HepG2 (cell line): ENCODE measurements around the gene CYP4F8. TPM values are rescaled to one million over a fixed set of nuclear protein-coding genes. Genes with fewer than 3 reads are reported as not detected.

Source experiments
- ATF7-NPFF ChIP-seq: sonication (generic); formaldehyde crosslinking; IDR thresholded peaks from 2 replicates; pipeline ENCODE4 v1.8.1; 2023; ENCODE audit warnings: mild to moderate bottlenecking, low read depth, missing genetic modification reagents, moderate library complexity
- CREM ChIP-seq, 2 experiments: sonication (generic) in 1 of 2; formaldehyde crosslinking in 1 of 2; IDR thresholded peaks; 2 replicates each; pipeline versions ENCODE4 v1.4.0 to v1.6.1; 2016 to 2020; ENCODE audit warnings: antibody characterized with exemption in 1 of 2, mild to moderate bottlenecking in 1 of 2, missing genetic modification reagents in 1 of 2
- ELF3 ChIP-seq: IDR thresholded peaks from 2 replicates; pipeline ENCODE4 v1.6.1; 2016; ENCODE audit warnings: missing genetic modification reagents, missing compliant biosample characterization
- FOSL2 ChIP-seq: sonication (generic); formaldehyde crosslinking; IDR thresholded peaks from 2 replicates; pipeline ENCODE4 v1.4.0; 2020; ENCODE audit warnings: missing genetic modification reagents
- FOXJ3 ChIP-seq: sonication (generic); formaldehyde crosslinking; IDR thresholded peaks from 2 replicates; pipeline ENCODE4 v1.4.0; 2020; ENCODE audit warnings: missing genetic modification reagents, mild to moderate bottlenecking, borderline replicate concordance
- KAT8 ChIP-seq: IDR thresholded peaks from 2 replicates; pipeline ENCODE4 v1.6.1; 2016; ENCODE audit warnings: missing genetic modification reagents, missing compliant biosample characterization
- KDM4B ChIP-seq: sonication (generic); formaldehyde crosslinking; IDR thresholded peaks from 2 replicates; pipeline ENCODE4 v1.4.0; 2020; ENCODE audit warnings: missing genetic modification reagents
- MED1 ChIP-seq: sonication (generic); formaldehyde crosslinking; IDR thresholded peaks from 2 replicates; pipeline ENCODE4 v1.4.0; 2020; ENCODE audit warnings: missing genetic modification reagents
- MIXL1 ChIP-seq: IDR thresholded peaks from 2 replicates; pipeline ENCODE4 v1.6.1; 2016
- MTF1 ChIP-seq: sonication (generic); formaldehyde crosslinking; IDR thresholded peaks from 2 replicates; pipeline ENCODE4 v1.5.0; 2020; ENCODE audit warnings: missing genetic modification reagents
- RARA ChIP-seq: IDR thresholded peaks from 2 replicates; pipeline ENCODE4 v1.6.1; 2016; ENCODE audit warnings: missing genetic modification reagents, missing compliant biosample characterization
- ZC3H4 ChIP-seq: sonication (generic); formaldehyde crosslinking; IDR thresholded peaks from 2 replicates; pipeline ENCODE4 v1.4.0; 2020; ENCODE audit warnings: missing genetic modification reagents, borderline replicate concordance
- ZNF124 ChIP-seq: sonication (generic); formaldehyde crosslinking; IDR thresholded peaks from 2 replicates; pipeline ENCODE4 v1.4.0; 2020; ENCODE audit warnings: missing genetic modification reagents
- ZNF446 ChIP-seq: sonication (generic); formaldehyde crosslinking; IDR thresholded peaks from 2 replicates; pipeline ENCODE4 v1.5.0; 2020; ENCODE audit warnings: mild to moderate bottlenecking, missing genetic modification reagents
- ZNF749 ChIP-seq: sonication (generic); formaldehyde crosslinking; IDR thresholded peaks from 2 replicates; pipeline ENCODE4 v1.8.0; 2022; ENCODE audit warnings: mild to moderate bottlenecking, missing genetic modification reagents, moderate library complexity, borderline replicate concordance
- ZNF781 ChIP-seq: sonication (generic); formaldehyde crosslinking; IDR thresholded peaks from 2 replicates; pipeline ENCODE4 v1.5.1; 2020; ENCODE audit warnings: borderline replicate concordance, mild to moderate bottlenecking, missing genetic modification reagents; ENCODE audit errors: not compliant biosample characterization
- ZSCAN12 ChIP-seq: sonication (generic); formaldehyde crosslinking; IDR thresholded peaks from 2 replicates; pipeline ENCODE4 v1.9.0; 2021; ENCODE audit warnings: mild to moderate bottlenecking, missing genetic modification reagents
- ZSCAN9 ChIP-seq: IDR thresholded peaks from 2 replicates; pipeline ENCODE4 v1.6.1; 2016; ENCODE audit warnings: borderline replicate concordance
- polyA plus RNA-seq, 8 experiments: library from polyadenylated mRNA; depleted of rRNA in 3 of 8; stranded (reverse) in 7 of 8; unstranded in 1 of 8; fragments of >200 nt; fragmentation: Illumina TruSeq in 4 of 8; extraction: Trizol in 4 of 8; gene quantifications; 2 replicates each; pipeline versions ENCODE4 v1.2.1 to v1.2.3, GENCODE V29; 2011 to 2016; ENCODE audit warnings: low read depth in 4 of 8, missing spikeins in 1 of 8, mixed read lengths in 1 of 8; ENCODE audit not compliant: insufficient read depth in 1 of 8
- total RNA-seq, 5 experiments: library from RNA; depleted of rRNA; stranded (reverse); fragments of >200 nt; fragmentation: Illumina TruSeq; extraction: Trizol; gene quantifications; 2 replicates each; pipeline ENCODE4 v1.2.3, GENCODE V29; 2016; ENCODE audit warnings: low read depth in 1 of 5
- TF ChIP-seq, protein P1 (sequence below): sonication (generic); formaldehyde crosslinking; IDR thresholded peaks from 2 replicates; pipeline ENCODE4 v1.5.0; 2020; ENCODE audit warnings: missing genetic modification reagents
- TF ChIP-seq, protein P2 (sequence below): sonication (generic); formaldehyde crosslinking; IDR thresholded peaks from 2 replicates; pipeline ENCODE4 v1.8.0; 2022; ENCODE audit warnings: low read depth, missing genetic modification reagents
- TF ChIP-seq, protein P3 (sequence below): sonication (generic); formaldehyde crosslinking; IDR thresholded peaks from 2 replicates; pipeline ENCODE4 v1.8.0; 2022; ENCODE audit warnings: missing genetic modification reagents, mild to moderate bottlenecking, borderline replicate concordance
- TF ChIP-seq, protein P4 (sequence below): sonication (generic); formaldehyde crosslinking; IDR thresholded peaks from 2 replicates; pipeline ENCODE4 v1.9.0; 2022; ENCODE audit warnings: low read depth, missing genetic modification reagents
- TF ChIP-seq, protein P5 (sequence below): IDR thresholded peaks from 2 replicates; pipeline ENCODE4 v1.6.1; 2016; ENCODE audit warnings: mild to moderate bottlenecking

CYP4F8 gene
- total and polyA plus RNA-seq, 2 of the 13 experiments (the other 11 are each of a cell fraction or from before 2014, with no cell fraction given): not detected

DNA sequence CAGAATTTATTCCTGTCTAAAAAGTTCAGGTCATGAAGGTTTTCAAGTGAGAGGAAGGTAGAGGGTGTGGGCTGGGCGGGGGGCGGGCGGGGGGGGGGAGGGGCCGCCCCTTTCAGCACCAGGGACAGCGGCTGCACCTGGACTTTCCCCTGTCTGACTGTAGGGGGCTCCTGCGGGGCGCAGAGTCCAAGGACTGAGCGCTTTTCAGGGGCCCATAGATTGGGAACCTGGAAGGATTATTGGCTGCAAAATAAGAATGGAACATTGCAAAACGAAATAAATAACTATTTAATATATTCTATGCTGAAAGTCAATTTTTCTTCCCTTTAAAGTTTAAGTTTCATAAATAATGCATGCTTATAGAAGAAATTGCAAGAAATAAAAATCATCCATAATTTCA is 16.8 kb downstream of the CYP4F8 start (continued):
- TF ChIP-seq, protein P1, sequence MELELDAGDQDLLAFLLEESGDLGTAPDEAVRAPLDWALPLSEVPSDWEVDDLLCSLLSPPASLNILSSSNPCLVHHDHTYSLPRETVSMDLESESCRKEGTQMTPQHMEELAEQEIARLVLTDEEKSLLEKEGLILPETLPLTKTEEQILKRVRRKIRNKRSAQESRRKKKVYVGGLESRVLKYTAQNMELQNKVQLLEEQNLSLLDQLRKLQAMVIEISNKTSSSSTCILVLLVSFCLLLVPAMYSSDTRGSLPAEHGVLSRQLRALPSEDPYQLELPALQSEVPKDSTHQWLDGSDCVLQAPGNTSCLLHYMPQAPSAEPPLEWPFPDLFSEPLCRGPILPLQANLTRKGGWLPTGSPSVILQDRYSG (CRISPR knock-in tag): 0 out of 2 replicates have a peak, but pooled peaks have one; percentile 89
- TF ChIP-seq, protein P2, sequence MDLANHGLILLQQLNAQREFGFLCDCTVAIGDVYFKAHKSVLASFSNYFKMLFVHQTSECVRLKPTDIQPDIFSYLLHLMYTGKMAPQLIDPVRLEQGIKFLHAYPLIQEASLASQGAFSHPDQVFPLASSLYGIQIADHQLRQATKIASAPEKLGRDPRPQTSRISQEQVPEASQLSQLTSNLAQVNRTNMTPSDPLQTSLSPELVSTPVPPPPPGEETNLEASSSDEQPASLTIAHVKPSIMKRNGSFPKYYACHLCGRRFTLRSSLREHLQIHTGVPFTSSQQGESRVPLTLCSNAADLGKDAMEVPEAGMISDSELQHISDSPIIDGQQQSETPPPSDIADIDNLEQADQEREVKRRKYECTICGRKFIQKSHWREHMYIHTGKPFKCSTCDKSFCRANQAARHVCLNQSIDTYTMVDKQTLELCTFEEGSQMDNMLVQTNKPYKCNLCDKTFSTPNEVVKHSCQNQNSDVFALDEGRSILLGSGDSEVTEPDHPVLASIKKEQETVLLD (CRISPR knock-in tag): peak; percentile 42; the same call in 1 of the 2 replicates
- TF ChIP-seq, protein P3, sequence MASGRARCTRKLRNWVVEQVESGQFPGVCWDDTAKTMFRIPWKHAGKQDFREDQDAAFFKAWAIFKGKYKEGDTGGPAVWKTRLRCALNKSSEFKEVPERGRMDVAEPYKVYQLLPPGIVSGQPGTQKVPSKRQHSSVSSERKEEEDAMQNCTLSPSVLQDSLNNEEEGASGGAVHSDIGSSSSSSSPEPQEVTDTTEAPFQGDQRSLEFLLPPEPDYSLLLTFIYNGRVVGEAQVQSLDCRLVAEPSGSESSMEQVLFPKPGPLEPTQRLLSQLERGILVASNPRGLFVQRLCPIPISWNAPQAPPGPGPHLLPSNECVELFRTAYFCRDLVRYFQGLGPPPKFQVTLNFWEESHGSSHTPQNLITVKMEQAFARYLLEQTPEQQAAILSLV (CRISPR knock-in tag): no peak
- TF ChIP-seq, protein P4, sequence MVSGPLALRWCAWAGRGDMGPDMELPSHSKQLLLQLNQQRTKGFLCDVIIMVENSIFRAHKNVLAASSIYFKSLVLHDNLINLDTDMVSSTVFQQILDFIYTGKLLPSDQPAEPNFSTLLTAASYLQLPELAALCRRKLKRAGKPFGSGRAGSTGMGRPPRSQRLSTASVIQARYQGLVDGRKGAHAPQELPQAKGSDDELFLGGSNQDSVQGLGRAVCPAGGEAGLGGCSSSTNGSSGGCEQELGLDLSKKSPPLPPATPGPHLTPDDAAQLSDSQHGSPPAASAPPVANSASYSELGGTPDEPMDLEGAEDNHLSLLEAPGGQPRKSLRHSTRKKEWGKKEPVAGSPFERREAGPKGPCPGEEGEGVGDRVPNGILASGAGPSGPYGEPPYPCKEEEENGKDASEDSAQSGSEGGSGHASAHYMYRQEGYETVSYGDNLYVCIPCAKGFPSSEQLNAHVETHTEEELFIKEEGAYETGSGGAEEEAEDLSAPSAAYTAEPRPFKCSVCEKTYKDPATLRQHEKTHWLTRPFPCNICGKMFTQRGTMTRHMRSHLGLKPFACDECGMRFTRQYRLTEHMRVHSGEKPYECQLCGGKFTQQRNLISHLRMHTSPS (CRISPR knock-in tag): no peak
- TF ChIP-seq ZSCAN9 (CRISPR knock-in tag) (peak; percentile 97), ELF3 (peak; percentile 53; the same call in 1 of the 2 replicates), ZSCAN12 (CRISPR knock-in tag) (peak; percentile 95), ZNF446 (CRISPR knock-in tag) (no peak), MIXL1 (CRISPR knock-in tag) (peak; percentile 62; the same call in 1 of the 2 replicates), KAT8 (CRISPR knock-in tag) (peak; percentile 61), ZC3H4 (CRISPR knock-in tag) (no peak), KDM4B (CRISPR knock-in tag) (peak; percentile 91; the same call in 1 of the 2 replicates), FOXJ3 (CRISPR knock-in tag) (0 out of 2 replicates have a peak, but pooled peaks have one; percentile 24), ATF7-NPFF (peak; percentile 41; the same call in 1 of the 2 replicates), ZNF781 (CRISPR knock-in tag) (no peak), MTF1 (CRISPR knock-in tag) (peak; percentile 73; the same call in 1 of the 2 replicates), ZNF124 (CRISPR knock-in tag) (peak; percentile 70; the same call in 1 of the 2 replicates), FOSL2 (peak; percentile 44; the same call in 1 of the 2 replicates), ZNF749 (no peak), CREM (IDR thresholded peaks at IDR 0.05) (no peak), CREM (CRISPR knock-in tag; IDR thresholded peaks at IDR 0.05) (no peak), RARA (CRISPR knock-in tag) (peak; percentile 56), MED1 (CRISPR knock-in tag) (peak; percentile 52; the same call in 1 of the 2 replicates)
- TF ChIP-seq, protein P5, sequence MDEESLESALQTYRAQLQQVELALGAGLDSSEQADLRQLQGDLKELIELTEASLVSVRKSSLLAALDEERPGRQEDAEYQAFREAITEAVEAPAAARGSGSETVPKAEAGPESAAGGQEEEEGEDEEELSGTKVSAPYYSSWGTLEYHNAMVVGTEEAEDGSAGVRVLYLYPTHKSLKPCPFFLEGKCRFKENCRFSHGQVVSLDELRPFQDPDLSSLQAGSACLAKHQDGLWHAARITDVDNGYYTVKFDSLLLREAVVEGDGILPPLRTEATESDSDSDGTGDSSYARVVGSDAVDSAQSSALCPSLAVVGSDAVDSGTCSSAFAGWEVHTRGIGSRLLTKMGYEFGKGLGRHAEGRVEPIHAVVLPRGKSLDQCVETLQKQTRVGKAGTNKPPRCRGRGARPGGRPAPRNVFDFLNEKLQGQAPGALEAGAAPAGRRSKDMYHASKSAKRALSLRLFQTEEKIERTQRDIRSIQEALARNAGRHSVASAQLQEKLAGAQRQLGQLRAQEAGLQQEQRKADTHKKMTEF: 0 out of 2 replicates have a peak, but pooled peaks have one; percentile 38
